HG03097 (cell line): ENCODE measurements around the gene PHF1.
A peak's percentile ranks its signal among the peaks of the same experiment; 100 is the strongest.

Experiments used
- ATAC-seq: cut with Tn5 transposase; IDR thresholded peaks from one replicate; pipeline ENCODE4 v1.9.1; 2021; ENCODE audit not compliant: unreplicated experiment, low FRiP score

The PHF1 gene

GRCh38 chr6:33453393-33454008 is 42.7 kb downstream of the PHF1 start:
- ATAC-seq: no peak

GRCh38 chr6:33454009-33454946 is 43.5 kb downstream of the PHF1 start, which contains the start of gene ZBTB9:
ZBTB9 (plus strand) TSS chr6:33454576; CDS start chr6:33455101, 525 bp downstream.
- ATAC-seq: peak; percentile 95

- ATAC-seq: no peak
These were observed 44.2 kb downstream of the PHF1 start for GRCh38 chr6:33455051-33455450.

GRCh38 chr6:33456156-33456555 is 45.3 kb downstream of the PHF1 start:
- ATAC-seq: no peak

GRCh38 chr6:33458676-33459075 is 47.9 kb downstream of the PHF1 start:
- no peak for ATAC-seq

GRCh38 chr6:33459226-33459625 is 48.4 kb downstream of the PHF1 start:
- no peak for ATAC-seq
